Cardiac fibroblast (primary cell): ENCODE data around the gene HADHB.
A peak's percentile ranks its signal among the peaks of the same experiment; 100 is the strongest.

Experiments
- DNase-seq, 2 donors: peaks; one replicate each; pipeline versions ENCODE4 v3.0.0 to v3.0.0-alpha.2; 2010; ENCODE audit warnings: low read depth in 2 of 2
- H3K4me3 ChIP-seq, 2 donors: replicated peaks in 1 of 2; 1 replicate in 1 of 2; 2 replicates in 1 of 2; pipeline ENCODE4 v1.5.1; 2011; ENCODE audit warnings: low read depth in 2 of 2, low read length in 2 of 2, mild to moderate bottlenecking in 2 of 2, moderate library complexity in 1 of 2
- CTCF ChIP-seq: IDR thresholded peaks from one replicate; pipeline ENCODE4 v1.5.1; 2011; ENCODE audit warnings: low read depth, mild to moderate bottlenecking, low read length, inconsistent platforms

Gene HADHB

GRCh38 chr2:26285931-26286330 is 41.2 kb downstream of the HADHB start:
- no peak for TF ChIP-seq CTCF
- DNase-seq, result no peak
- H3K4me3 ChIP-seq, result no peak overlapping the region

GRCh38 chr2:26290001-26290400 is 45.3 kb downstream of the HADHB start:
- no peak overlapping the region for H3K4me3 ChIP-seq
- no peak for DNase-seq
- TF ChIP-seq CTCF, result no peak

GRCh38 chr2:26292646-26293045 is 47.9 kb downstream of the HADHB start:
- H3K4me3 ChIP-seq, result no peak overlapping the region
- DNase-seq, result peak; percentile 37 to 53
- no peak for TF ChIP-seq CTCF

GRCh38 chr2:26295511-26295910 is 50.8 kb downstream of the HADHB start:
- DNase-seq, result no peak
- no peak overlapping the region for H3K4me3 ChIP-seq
- TF ChIP-seq CTCF, result no peak

- no peak for DNase-seq
- H3K4me3 ChIP-seq, result no peak overlapping the region
- TF ChIP-seq CTCF, result no peak
These were observed 52.3 kb downstream of the HADHB start for GRCh38 chr2:26297061-26297460.

GRCh38 chr2:26298286-26298637 is 53.5 kb downstream of the HADHB start:
- no peak for TF ChIP-seq CTCF
- H3K4me3 ChIP-seq, result no peak overlapping the region
- no peak for DNase-seq

- TF ChIP-seq CTCF, result no peak
- peak; percentile 59 to 66 for DNase-seq
- H3K4me3 ChIP-seq, result peak overlapping the region; percentile 43 to 54
These were observed 54.1 kb downstream of the HADHB start for GRCh38 chr2:26298638-26299393.
